HepG2 (cell line): ENCODE results near the gene BIRC7. TPM values are rescaled to one million over a fixed set of nuclear protein-coding genes. Genes with fewer than 3 reads are reported as not detected.

ENCODE experiments used
- ARID4A ChIP-seq: sonication (generic); formaldehyde crosslinking; IDR thresholded peaks from 2 replicates; pipeline ENCODE4 v1.5.0; 2020; ENCODE audit warnings: mild to moderate bottlenecking, missing genetic modification reagents, borderline replicate concordance
- BCL6 ChIP-seq: IDR thresholded peaks from 2 replicates; pipeline ENCODE4 v1.6.1; 2016; ENCODE audit warnings: missing genetic modification reagents, missing compliant biosample characterization
- CEBPB ChIP-seq: IDR thresholded peaks from 2 replicates; pipeline ENCODE4 v1.6.1; 2011; ENCODE audit warnings: low read depth, low read length, improper control_type of control experiment, borderline replicate concordance
- FOXK1 ChIP-seq: sonication (generic); formaldehyde crosslinking; IDR thresholded peaks from 2 replicates; pipeline ENCODE4 v1.4.0; 2020; ENCODE audit warnings: low read depth, missing genetic modification reagents, borderline replicate concordance
- MTA1 ChIP-seq: sonication (generic); formaldehyde crosslinking; IDR thresholded peaks from 2 replicates; pipeline ENCODE4 v1.4.0; 2020; ENCODE audit warnings: missing genetic modification reagents, mild to moderate bottlenecking, borderline replicate concordance
- NFRKB ChIP-seq: fragments of 450-650 bp; IDR thresholded peaks from 2 replicates; pipeline ENCODE4 v1.6.1; 2017
- NR2F6 ChIP-seq, 2 experiments: IDR thresholded peaks; 2 replicates each; pipeline ENCODE4 v1.6.1; 2016; ENCODE audit warnings: antibody characterized with exemption in 1 of 2, mild to moderate bottlenecking in 1 of 2
- RXRB ChIP-seq: IDR thresholded peaks from 2 replicates; pipeline ENCODE4 v1.6.1; 2016; ENCODE audit warnings: borderline replicate concordance, missing genetic modification reagents, missing compliant biosample characterization
- SAP130 ChIP-seq: IDR thresholded peaks from 2 replicates; pipeline ENCODE4 v1.6.1; 2016; ENCODE audit warnings: low read depth
- TFDP2 ChIP-seq: sonication (generic); formaldehyde crosslinking; IDR thresholded peaks from 2 replicates; pipeline ENCODE4 v1.4.0; 2020; ENCODE audit warnings: missing genetic modification reagents
- ZFP37 ChIP-seq: sonication (generic); formaldehyde crosslinking; IDR thresholded peaks from 2 replicates; pipeline ENCODE4 v1.4.0; 2020; ENCODE audit warnings: missing genetic modification reagents, borderline replicate concordance
- ZNF451 ChIP-seq: sonication (generic); formaldehyde crosslinking; IDR thresholded peaks from 2 replicates; pipeline ENCODE4 v1.5.0; 2020; ENCODE audit warnings: mild to moderate bottlenecking, missing genetic modification reagents
- ZNF563 ChIP-seq: sonication (generic); formaldehyde crosslinking; IDR thresholded peaks from 2 replicates; pipeline ENCODE4 v1.8.0; 2022; ENCODE audit warnings: mild to moderate bottlenecking, moderate library complexity, missing genetic modification reagents
- ZNF782 ChIP-seq: sonication (generic); formaldehyde crosslinking; IDR thresholded peaks from 2 replicates; pipeline ENCODE4 v1.4.0; 2020; ENCODE audit warnings: missing genetic modification reagents, mild to moderate bottlenecking, borderline replicate concordance
- polyA plus RNA-seq, 8 experiments: library from polyadenylated mRNA; depleted of rRNA in 3 of 8; stranded (reverse) in 7 of 8; unstranded in 1 of 8; fragments of >200 nt; fragmentation: Illumina TruSeq in 4 of 8; extraction: Trizol in 4 of 8; gene quantifications; 2 replicates each; pipeline versions ENCODE4 v1.2.1 to v1.2.3, GENCODE V29; 2011 to 2016; ENCODE audit warnings: low read depth in 4 of 8, missing spikeins in 1 of 8, mixed read lengths in 1 of 8; ENCODE audit not compliant: insufficient read depth in 1 of 8
- total RNA-seq, 5 experiments: library from RNA; depleted of rRNA; stranded (reverse); fragments of >200 nt; fragmentation: Illumina TruSeq; extraction: Trizol; gene quantifications; 2 replicates each; pipeline ENCODE4 v1.2.3, GENCODE V29; 2016; ENCODE audit warnings: low read depth in 1 of 5
- TF ChIP-seq, protein P1 (sequence below): sonication (generic); formaldehyde crosslinking; IDR thresholded peaks from 2 replicates; pipeline ENCODE4 v1.4.0; 2020; ENCODE audit warnings: missing genetic modification reagents, mild to moderate bottlenecking, borderline replicate concordance
- TF ChIP-seq, protein P2 (sequence below), 2 experiments: sonication (generic) in 1 of 2; formaldehyde crosslinking in 1 of 2; IDR thresholded peaks; 2 replicates each; pipeline versions ENCODE4 v1.4.0 to v1.6.1; 2016 to 2020; ENCODE audit warnings: borderline replicate concordance in 1 of 2, low read depth in 1 of 2, mild to moderate bottlenecking in 1 of 2, missing genetic modification reagents in 1 of 2

The BIRC7 gene
- total and polyA plus RNA-seq, 2 of the 13 experiments (the other 11 are each of a cell fraction or from before 2014, with no cell fraction given): 0.27 to 5.1 TPM

GRCh38 chr20:63261060-63261794 lies 25.5 kb downstream of the BIRC7 start (continued):
- TF ChIP-seq, protein P1, sequence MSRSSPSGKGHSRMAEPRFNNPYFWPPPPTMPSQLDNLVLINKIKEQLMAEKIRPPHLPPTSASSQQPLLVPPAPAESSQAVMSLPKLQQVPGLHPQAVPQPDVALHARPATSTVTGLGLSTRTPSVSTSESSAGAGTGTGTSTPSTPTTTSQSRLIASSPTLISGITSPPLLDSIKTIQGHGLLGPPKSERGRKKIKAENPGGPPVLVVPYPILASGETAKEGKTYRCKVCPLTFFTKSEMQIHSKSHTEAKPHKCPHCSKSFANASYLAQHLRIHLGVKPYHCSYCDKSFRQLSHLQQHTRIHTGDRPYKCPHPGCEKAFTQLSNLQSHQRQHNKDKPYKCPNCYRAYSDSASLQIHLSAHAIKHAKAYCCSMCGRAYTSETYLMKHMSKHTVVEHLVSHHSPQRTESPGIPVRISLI: peak; percentile 34; the same call in 1 of the 2 replicates
- TF ChIP-seq ZFP37 (CRISPR knock-in tag) (no peak), ZNF451 (CRISPR knock-in tag) (0 out of 2 replicates have a peak, but pooled peaks have one; percentile 16), ARID4A (CRISPR knock-in tag) (peak; percentile 55; the same call in 1 of the 2 replicates), MTA1 (CRISPR knock-in tag) (no peak; the same call in 1 of the 2 replicates), TFDP2 (CRISPR knock-in tag) (no peak), SAP130 (CRISPR knock-in tag) (0 out of 2 replicates have a peak, but pooled peaks have one; percentile 35), BCL6 (peak; percentile 33; the same call in 1 of the 2 replicates), RXRB (CRISPR knock-in tag) (peak; percentile 10; the same call in 1 of the 2 replicates), ZNF563 (CRISPR knock-in tag) (0 out of 2 replicates have a peak, but pooled peaks have one; percentile 19), NFRKB (no peak), FOXK1 (CRISPR knock-in tag) (no peak), ZNF782 (CRISPR knock-in tag) (0 out of 2 replicates have a peak, but pooled peaks have one; percentile 31), CEBPB (peak; percentile 52), NR2F6 (IDR thresholded peaks at IDR 0.05) (no peak), NR2F6 (CRISPR knock-in tag; IDR thresholded peaks at IDR 0.05) (peak; percentile 4; the same call in 1 of the 2 replicates)
- TF ChIP-seq, protein P2, sequence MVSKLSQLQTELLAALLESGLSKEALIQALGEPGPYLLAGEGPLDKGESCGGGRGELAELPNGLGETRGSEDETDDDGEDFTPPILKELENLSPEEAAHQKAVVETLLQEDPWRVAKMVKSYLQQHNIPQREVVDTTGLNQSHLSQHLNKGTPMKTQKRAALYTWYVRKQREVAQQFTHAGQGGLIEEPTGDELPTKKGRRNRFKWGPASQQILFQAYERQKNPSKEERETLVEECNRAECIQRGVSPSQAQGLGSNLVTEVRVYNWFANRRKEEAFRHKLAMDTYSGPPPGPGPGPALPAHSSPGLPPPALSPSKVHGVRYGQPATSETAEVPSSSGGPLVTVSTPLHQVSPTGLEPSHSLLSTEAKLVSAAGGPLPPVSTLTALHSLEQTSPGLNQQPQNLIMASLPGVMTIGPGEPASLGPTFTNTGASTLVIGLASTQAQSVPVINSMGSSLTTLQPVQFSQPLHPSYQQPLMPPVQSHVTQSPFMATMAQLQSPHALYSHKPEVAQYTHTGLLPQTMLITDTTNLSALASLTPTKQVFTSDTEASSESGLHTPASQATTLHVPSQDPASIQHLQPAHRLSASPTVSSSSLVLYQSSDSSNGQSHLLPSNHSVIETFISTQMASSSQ (IDR thresholded peaks at IDR 0.05; ENCODE audit: low read depth): no peak
- TF ChIP-seq, protein P2 (CRISPR knock-in tag; IDR thresholded peaks at IDR 0.05; ENCODE audit: borderline replicate concordance): no peak
